Activated T-cell treated with anti-CD3 and anti-CD28 coated beads, Interleukin-2, amount 50 U/mL, for 4 hours (primary cell): ENCODE data around the gene ST3GAL3. TPM values are rescaled to one million over a fixed set of nuclear protein-coding genes. Genes with fewer than 3 reads are reported as not detected.

Experiments used
- ATAC-seq, 2 donors: fragments of 200-7000 bp; cut with Tn5 transposase; one replicate each; pipeline ENCODE4 v1.10.0; 2021
- DNase-seq: peaks from one replicate; pipeline ENCODE4 v3.0.0-alpha.2; 2020
- H3K27me3 Mint-ChIP-seq: one replicate; pipeline ENCODE4 v1.8.0; 2021; ENCODE audit warnings: low read depth, mixed read lengths
- H3K36me3 Mint-ChIP-seq: one replicate; pipeline ENCODE4 v1.8.0; 2022; ENCODE audit warnings: mixed read lengths; ENCODE audit not compliant: insufficient read depth
- H3K4me1 Mint-ChIP-seq: one replicate; pipeline ENCODE4 v1.8.0; 2021; ENCODE audit warnings: low read depth, mixed read lengths
- H3K4me3 Mint-ChIP-seq: one replicate; pipeline ENCODE4 v1.8.0; 2021; ENCODE audit warnings: mild to moderate bottlenecking, moderate library complexity, mixed read lengths
- H3K9me3 Mint-ChIP-seq: one replicate; pipeline ENCODE4 v1.8.0; 2021; ENCODE audit warnings: mixed read lengths
- total RNA-seq, 3 donors: library from RNA; stranded (reverse); gene quantifications; one replicate each; pipeline ENCODE4 v1.2.1, GENCODE V29; 2021

Gene ST3GAL3
- total RNA-seq, 3 donors from 2014 or later = 5.7 to 6.6 (median 6.3) TPM

GRCh38 chr1:43904660-43905551 is 197.6 kb downstream of the ST3GAL3 start:
- Mint-ChIP-seq H3K4me3 (no peak overlapping the region), H3K36me3 (peaks cover 30% of the 10 kb centered on the region), H3K9me3 (no peaks in the 10 kb centered on the region), H3K27me3 (no peaks in the 10 kb centered on the region), H3K4me1 (peaks cover 2% of the 10 kb centered on the region)
- DNase-seq = no peak
- ATAC-seq = no peak

- Mint-ChIP-seq H3K4me3 (no peak overlapping the region), H3K27me3 (no peaks in the 10 kb centered on the region), H3K36me3 (peaks cover 23% of the 10 kb centered on the region), H3K4me1 (peaks cover 2% of the 10 kb centered on the region), H3K9me3 (no peaks in the 10 kb centered on the region)
- ATAC-seq (no peak), DNase-seq (no peak)
Observed at GRCh38 chr1:43908226-43908625, 200.9 kb downstream of the ST3GAL3 start.

DNA sequence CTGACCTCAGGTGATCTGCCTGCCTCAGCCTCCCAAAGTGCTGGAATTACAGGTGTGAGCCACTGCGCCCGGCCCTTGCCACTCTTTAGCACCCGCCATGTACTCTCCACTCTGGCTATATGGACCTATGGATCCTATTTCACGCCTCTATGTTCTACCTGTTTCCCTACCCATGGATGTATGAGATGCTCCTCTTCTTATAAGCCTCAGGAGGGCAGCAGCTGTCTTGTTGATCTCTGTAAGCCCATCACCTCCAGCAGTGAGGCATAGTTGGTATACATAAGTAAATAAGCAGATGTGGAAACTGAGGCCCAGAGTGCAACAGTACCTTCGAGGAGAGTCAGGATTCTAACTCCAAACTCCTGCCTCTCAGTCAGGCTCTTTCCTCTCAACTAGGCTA is 201.5 kb downstream of the ST3GAL3 start:
- peaks cover 2% of the 10 kb centered on the region for H3K4me1 Mint-ChIP-seq
- H3K27me3 Mint-ChIP-seq = no peaks in the 10 kb centered on the region
- DNase-seq (no peak), ATAC-seq (no peak)
- H3K9me3 Mint-ChIP-seq = no peaks in the 10 kb centered on the region
- H3K36me3 Mint-ChIP-seq = peaks cover 23% of the 10 kb centered on the region
- H3K4me3 Mint-ChIP-seq = no peak overlapping the region

- H3K27me3 Mint-ChIP-seq = no peaks in the 10 kb centered on the region
- no peaks in the 10 kb centered on the region for H3K9me3 Mint-ChIP-seq
- ATAC-seq (no peak), DNase-seq (no peak)
- peaks cover 23% of the 10 kb centered on the region for H3K36me3 Mint-ChIP-seq
- H3K4me1 Mint-ChIP-seq = peaks cover 2% of the 10 kb centered on the region
- no peak overlapping the region for H3K4me3 Mint-ChIP-seq
Observed at GRCh38 chr1:43910343-43910742, 203.0 kb downstream of the ST3GAL3 start.

- H3K4me3 Mint-ChIP-seq = no peak overlapping the region
- ATAC-seq (no peak), DNase-seq (no peak)
- H3K9me3 Mint-ChIP-seq = no peaks in the 10 kb centered on the region
- H3K36me3 Mint-ChIP-seq = peaks cover 15% of the 10 kb centered on the region
- H3K27me3 Mint-ChIP-seq = no peaks in the 10 kb centered on the region
- H3K4me1 Mint-ChIP-seq = no peaks in the 10 kb centered on the region
Observed at GRCh38 chr1:43912607-43913006, 205.3 kb downstream of the ST3GAL3 start.

- H3K4me3 Mint-ChIP-seq = no peak overlapping the region
- peaks cover 12% of the 10 kb centered on the region for H3K36me3 Mint-ChIP-seq
- no peaks in the 10 kb centered on the region for H3K9me3 Mint-ChIP-seq
- H3K4me1 Mint-ChIP-seq = no peaks in the 10 kb centered on the region
- H3K27me3 Mint-ChIP-seq = no peaks in the 10 kb centered on the region
- ATAC-seq (no peak), DNase-seq (no peak)
Observed at GRCh38 chr1:43913051-43913501, 205.7 kb downstream of the ST3GAL3 start.

DNA sequence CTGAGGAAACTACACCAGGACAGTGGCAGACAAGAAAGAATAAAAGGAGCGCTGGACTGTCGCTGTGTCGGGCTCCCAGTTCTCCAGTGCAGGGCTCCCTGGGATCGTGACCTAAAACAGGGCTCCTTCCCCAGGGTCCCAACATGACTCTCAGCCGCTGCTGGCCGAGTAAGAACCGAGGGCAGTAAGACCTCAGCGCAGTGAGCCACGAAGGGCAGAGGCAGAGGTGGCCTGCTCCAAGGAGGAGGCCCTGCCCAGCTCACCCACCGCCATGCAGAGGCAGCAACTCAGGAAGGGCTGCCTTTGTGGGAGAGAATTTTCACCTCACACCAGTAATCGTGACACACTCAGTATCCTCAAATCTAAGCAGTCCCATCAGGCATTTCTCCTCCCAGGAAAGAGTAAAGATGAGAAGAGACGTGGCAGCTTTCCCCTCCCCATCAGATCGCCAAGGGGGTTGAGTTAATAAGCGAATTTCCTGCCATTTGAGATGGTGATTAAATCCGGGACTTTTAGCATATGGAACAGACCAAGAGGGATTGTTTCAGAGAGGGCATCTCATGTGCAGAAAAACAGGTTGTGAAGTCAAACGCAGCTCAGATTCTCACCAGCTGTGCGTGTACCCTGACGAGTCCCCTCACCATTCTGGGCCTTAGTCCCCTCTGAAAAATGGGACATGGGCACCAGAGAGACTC is 206.5 kb downstream of the ST3GAL3 start:
- H3K36me3 Mint-ChIP-seq = peaks cover 11% of the 10 kb centered on the region
- H3K4me3 Mint-ChIP-seq = no peak overlapping the region
- H3K4me1 Mint-ChIP-seq = no peaks in the 10 kb centered on the region
- H3K9me3 Mint-ChIP-seq = no peaks in the 10 kb centered on the region
- H3K27me3 Mint-ChIP-seq = no peaks in the 10 kb centered on the region
- no peak for ATAC-seq
- DNase-seq = no peak

DNA sequence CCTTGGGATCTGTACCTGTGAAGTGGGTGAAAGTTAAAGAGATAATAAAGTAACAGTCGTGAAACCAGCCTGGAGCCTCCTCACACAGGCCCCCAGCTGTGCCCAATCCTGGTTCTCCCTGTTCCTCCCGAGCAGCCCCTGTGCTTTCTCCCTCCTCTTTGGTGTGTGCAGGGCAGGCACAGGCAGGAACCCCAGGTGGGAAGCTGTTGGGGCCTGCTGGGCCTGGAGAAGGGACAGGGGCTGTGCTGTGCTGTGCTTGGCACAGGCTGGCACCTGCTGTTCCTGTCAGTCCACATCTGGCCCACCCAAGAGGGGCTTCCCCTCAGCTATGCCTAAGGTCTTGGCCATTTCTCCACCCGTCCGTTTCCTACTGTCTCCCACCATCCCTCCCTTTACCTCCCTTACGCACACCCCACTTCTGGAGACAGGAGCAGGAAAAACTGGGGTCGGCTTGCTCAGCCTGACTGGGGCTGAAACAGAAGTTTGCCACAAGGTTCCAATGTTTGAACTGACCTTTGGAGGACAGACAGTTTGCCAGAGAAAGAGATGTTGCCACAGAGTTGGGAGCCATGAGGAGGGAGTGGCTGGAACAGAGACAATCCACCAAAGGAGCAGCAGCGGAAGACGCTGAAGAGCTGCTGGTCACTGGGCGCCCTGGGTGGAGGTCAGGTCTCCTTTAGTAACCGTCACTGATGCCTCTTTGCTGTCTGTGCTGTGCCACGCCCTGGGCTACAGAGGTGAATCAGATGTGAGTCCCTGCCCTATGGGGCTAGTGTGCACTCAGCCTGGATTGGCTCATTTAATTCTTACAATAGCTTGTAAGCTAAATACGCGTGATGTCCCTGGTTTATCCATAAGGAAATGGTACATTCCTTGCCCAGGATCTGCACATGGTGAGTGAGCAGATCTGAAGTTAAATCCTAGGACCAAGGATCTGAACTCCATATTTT is 207.5 kb downstream of the ST3GAL3 start:
- no peaks in the 10 kb centered on the region for H3K27me3 Mint-ChIP-seq
- ATAC-seq (no peak), DNase-seq (no peak)
- H3K9me3 Mint-ChIP-seq = no peaks in the 10 kb centered on the region
- no peaks in the 10 kb centered on the region for H3K4me1 Mint-ChIP-seq
- peaks cover 4% of the 10 kb centered on the region for H3K36me3 Mint-ChIP-seq
- H3K4me3 Mint-ChIP-seq = no peak overlapping the region

DNA sequence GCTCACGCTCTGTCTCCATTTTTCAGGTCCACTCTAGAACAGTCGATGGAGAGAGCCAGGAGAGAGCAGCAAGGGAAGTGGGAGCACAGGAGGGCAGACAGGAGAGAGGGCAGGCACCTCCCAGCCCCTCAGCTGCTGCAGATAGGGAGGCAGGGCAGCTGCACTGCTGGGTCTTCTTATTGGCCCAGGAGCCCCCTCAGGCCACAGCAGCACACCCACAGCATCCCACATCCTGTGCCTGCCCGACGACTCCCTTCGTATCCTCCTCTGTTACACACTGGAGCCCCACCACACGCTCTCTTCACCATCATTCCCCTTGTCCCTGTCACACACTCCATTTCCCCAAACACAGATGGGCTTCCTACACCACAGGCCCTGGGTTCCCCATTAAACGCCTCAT is 212.6 kb downstream of the ST3GAL3 start:
- no peak for ATAC-seq
- no peaks in the 10 kb centered on the region for H3K9me3 Mint-ChIP-seq
- H3K36me3 Mint-ChIP-seq = peaks cover 7% of the 10 kb centered on the region
- DNase-seq = no peak
- H3K4me3 Mint-ChIP-seq = no peak overlapping the region
- H3K4me1 Mint-ChIP-seq = no peaks in the 10 kb centered on the region
- no peaks in the 10 kb centered on the region for H3K27me3 Mint-ChIP-seq

DNA sequence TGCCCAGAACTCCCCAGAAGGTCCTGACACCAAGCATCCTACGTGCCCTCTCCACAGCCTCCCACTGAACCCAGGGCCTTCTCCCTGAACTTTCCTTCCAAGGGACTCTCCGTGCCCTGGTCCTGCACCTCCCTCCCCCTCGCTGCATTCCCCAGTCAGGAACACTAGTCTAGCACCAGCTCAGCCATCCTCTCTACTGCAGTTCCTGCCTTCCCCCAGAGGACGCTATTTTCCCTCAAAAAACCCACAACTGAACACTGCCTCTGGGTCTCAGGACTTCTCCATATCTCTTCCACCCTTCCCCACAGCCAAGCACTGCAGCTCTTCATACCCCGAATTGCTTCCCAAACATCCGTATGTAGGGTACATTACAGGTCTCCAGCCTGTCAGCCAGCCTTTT is 213.7 kb downstream of the ST3GAL3 start:
- Mint-ChIP-seq H3K27me3 (no peaks in the 10 kb centered on the region), H3K4me3 (no peak overlapping the region), H3K9me3 (no peaks in the 10 kb centered on the region), H3K36me3 (peaks cover 13% of the 10 kb centered on the region), H3K4me1 (no peaks in the 10 kb centered on the region)
- DNase-seq (no peak), ATAC-seq (no peak)

DNA sequence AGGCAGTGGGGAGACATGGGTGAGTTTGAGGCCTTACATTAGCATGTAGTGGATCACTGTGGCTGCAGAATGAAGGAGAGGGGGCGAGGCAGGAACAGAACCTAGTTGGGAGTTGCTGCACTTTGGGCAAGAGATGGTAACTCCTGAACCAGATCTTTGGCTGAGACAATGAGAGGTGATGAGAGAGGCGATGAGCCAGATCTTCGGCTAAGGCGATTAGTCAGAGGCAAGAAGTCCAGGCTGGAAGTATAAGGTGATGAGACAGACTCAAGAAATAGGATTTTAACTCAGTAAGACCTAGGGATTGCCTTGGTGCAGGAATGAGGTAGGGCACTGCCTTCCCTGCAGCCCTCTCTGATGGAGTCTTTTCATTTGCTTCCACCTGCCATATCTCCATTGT is 217.2 kb downstream of the ST3GAL3 start:
- ATAC-seq (no peak), DNase-seq (no peak)
- Mint-ChIP-seq H3K36me3 (peaks cover 14% of the 10 kb centered on the region), H3K9me3 (no peaks in the 10 kb centered on the region), H3K4me1 (no peaks in the 10 kb centered on the region), H3K27me3 (no peaks in the 10 kb centered on the region), H3K4me3 (no peak overlapping the region)

DNA sequence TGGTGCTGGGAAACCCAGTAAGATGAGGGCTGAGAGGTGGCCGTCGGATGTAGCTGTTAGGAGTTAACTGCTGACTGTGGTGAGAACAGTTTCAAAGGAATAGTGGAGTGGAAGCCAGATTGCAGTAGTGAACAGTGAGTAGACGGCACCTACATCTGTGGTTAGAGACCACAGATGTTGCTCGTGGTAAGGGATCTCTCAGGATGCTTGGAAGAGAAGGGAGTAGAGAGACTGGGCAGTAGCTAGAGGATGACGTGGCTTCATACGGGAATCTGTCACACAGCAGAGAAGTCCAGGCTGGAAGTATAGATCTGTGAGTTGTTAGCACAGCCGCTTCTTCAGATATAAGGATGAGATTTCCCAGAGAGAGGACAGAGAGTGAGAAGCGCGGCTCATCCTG is 218.5 kb downstream of the ST3GAL3 start:
- Mint-ChIP-seq H3K27me3 (no peaks in the 10 kb centered on the region), H3K9me3 (no peaks in the 10 kb centered on the region), H3K36me3 (peaks cover 14% of the 10 kb centered on the region), H3K4me3 (no peak overlapping the region), H3K4me1 (no peaks in the 10 kb centered on the region)
- no peak for ATAC-seq
- DNase-seq = no peak

DNA sequence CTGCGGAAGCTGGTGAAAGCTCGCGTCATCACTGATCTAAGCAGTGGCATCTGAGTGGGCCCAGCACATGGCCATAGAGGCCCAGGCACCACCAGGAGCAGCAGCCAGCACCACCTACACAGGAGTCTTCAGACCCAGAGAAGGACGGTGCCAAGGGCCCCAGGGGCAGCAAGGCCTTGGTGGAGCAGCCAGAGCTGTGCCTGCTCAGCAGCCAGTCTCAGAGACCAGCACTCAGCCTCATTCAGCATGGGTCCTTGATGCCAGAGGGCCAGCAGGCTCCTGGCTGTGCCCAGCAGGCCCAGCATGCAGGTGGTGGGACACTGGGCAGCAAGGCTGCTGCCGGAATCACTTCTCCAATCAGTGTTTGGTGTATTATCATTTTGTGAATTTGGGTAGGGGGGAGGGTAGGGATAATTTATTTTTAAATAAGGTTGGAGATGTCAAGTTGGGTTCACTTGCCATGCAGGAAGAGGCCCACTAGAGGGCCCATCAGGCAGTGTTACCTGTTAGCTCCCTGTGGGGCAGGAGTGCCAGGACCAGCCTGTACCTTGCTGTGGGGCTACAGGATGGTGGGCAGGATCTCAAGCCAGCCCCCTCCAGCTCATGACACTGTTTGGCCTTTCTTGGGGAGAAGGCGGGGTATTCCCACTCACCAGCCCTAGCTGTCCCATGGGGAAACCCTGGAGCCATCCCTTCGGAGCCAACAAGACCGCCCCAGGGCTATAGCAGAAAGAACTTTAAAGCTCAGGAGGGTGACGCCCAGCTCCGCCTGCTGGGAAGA is 223.0 kb downstream of the ST3GAL3 start:
- ATAC-seq = peak in 1 of 2 donors; percentile 27
- no peak for DNase-seq
- Mint-ChIP-seq H3K9me3 (no peaks in the 10 kb centered on the region), H3K27me3 (peaks cover 24% of the 10 kb centered on the region), H3K4me3 (no peak overlapping the region), H3K4me1 (peaks cover 10% of the 10 kb centered on the region), H3K36me3 (peaks cover 6% of the 10 kb centered on the region)
